ENCODE results near the gene TPRG1L.

GRCh38 chr1:3624200-3625136, at the start of gene TPRG1L:
- TF ChIP-seq CTCF (IDR thresholded peaks at IDR 0.05; ENCODE audit: low read length) (no peak), EZH2 (optimal IDR thresholded peaks at IDR 0.05; ENCODE audit: low read depth, low read length) (no peak), EZH2phosphoT487 (IDR thresholded peaks at IDR 0.05; ENCODE audit: low read length) (no peak)

All from MM.1S (cell line).